Body of pancreas (tissue), 4 donors: Measurements from ENCODE around the gene MMP24.

Experiments used
- POLR2A ChIP-seq, 3 donors: fragments of 450-650 bp; IDR thresholded peaks; one replicate each; pipeline ENCODE4 v1.6.1; 2016; ENCODE audit warnings: antibody characterized with exemption in 3 of 3, mild to moderate bottlenecking in 2 of 3
- TF ChIP-seq, protein P1 (sequence below), 7 experiments: fragments of 450-650 bp in 4 of 7; fragments of 200-600 bp in 3 of 7; sonication (generic) in 3 of 7; IDR thresholded peaks; one replicate each; pipeline ENCODE4 v1.5.1; 2016 to 2019; ENCODE audit warnings: antibody characterized with exemption in 7 of 7

DNA sequence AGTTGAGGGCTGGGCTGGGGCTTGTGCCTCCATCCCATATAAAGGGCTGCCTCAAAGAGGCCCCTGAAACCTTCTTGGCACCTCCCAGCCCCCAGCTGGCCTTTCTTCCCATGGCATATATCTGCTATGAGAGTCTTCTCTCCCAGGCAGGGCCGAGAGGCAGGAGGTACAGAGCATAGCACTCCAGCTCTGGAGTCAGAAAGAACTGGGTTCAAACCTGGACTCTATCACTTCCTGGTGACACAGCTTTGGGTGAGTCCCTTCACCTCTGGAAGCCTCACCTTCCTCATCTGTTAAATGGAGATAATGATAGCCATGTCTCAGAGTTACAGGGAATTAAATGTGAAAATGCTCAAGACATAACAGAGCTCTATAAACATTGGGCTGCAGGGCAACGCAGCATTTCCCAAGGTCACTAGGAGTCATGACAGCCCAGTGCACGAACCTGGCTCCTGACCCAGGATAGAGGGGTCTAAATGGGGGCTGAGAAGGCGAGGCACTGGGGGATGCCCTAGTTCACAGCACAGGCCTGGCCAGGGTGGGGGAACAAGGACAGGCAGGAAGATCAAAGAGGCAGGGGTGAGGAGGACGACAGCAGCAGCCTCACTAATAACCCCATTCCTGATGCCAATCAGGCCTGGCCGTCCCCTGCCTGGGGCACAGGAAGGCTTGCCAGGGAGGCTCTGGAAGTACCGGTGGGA lies 63.8 kb downstream of the MMP24 start:
- TF ChIP-seq, protein P1, sequence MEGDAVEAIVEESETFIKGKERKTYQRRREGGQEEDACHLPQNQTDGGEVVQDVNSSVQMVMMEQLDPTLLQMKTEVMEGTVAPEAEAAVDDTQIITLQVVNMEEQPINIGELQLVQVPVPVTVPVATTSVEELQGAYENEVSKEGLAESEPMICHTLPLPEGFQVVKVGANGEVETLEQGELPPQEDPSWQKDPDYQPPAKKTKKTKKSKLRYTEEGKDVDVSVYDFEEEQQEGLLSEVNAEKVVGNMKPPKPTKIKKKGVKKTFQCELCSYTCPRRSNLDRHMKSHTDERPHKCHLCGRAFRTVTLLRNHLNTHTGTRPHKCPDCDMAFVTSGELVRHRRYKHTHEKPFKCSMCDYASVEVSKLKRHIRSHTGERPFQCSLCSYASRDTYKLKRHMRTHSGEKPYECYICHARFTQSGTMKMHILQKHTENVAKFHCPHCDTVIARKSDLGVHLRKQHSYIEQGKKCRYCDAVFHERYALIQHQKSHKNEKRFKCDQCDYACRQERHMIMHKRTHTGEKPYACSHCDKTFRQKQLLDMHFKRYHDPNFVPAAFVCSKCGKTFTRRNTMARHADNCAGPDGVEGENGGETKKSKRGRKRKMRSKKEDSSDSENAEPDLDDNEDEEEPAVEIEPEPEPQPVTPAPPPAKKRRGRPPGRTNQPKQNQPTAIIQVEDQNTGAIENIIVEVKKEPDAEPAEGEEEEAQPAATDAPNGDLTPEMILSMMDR (IDR thresholded peaks at IDR 0.05), result no peak
- no peak for TF ChIP-seq POLR2A (IDR thresholded peaks at IDR 0.05)
